HG03108 (cell line): ENCODE data around the gene TAF11L6.
"Not testable (repeated sequence)": the region's sequence is repeated elsewhere in the genome, so short reads cannot be mapped to it uniquely, and the experiment has no call there.

Source experiments
- ATAC-seq: cut with Tn5 transposase; IDR thresholded peaks from one replicate; pipeline ENCODE4 v1.9.1; 2021; ENCODE audit warnings: moderate library complexity; ENCODE audit not compliant: unreplicated experiment

The TAF11L6 gene

GRCh38 chr5:17528369-17528768 lies at the start of gene TAF11L6:
Gene TAF11L6, plus strand, starts transcription at chr5:17528669.
- not testable (repeated sequence) for ATAC-seq

GRCh38 chr5:17481378-17481777 lies 47.1 kb upstream of the TAF11L6 start:
- ATAC-seq: no peak

- no peak for ATAC-seq
Observed at GRCh38 chr5:17482790-17483189, 45.7 kb upstream of the TAF11L6 start.

DNA sequence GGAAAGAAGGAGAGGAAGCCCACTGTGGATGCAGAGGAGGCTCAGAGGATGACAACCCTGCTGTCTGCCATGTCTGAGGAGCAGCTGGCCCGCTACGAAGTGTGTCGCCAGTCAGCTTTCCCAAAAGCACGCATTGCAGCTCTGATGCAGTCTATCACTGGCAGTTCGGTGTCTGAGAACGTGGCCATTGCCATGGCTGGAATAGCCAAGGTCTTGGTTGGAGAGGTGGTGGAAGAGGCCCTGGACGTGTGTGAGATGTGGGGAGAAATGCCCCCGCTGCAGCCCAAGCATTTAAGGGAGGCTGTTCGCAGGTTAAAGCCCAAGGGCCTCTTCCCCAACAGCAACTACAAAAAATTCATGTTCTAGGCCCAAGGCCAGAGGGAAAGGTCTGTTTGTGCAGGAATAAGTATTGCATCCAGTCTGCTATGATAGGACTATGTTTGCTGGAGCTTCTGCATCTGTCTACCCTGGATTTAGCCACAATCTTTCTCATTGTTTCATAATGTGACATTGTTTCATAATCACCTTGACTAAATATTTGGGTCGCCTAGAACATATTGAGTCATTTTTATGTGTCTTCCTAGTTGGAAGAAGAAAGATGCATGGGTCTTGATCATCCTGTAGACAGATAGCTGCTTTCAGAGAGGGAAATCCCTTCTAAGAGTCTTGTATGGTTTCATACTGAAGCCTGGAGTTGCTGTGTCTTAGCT lies 41.9 kb upstream of the TAF11L6 start:
- ATAC-seq: not testable (repeated sequence)

GRCh38 chr5:17487174-17487512 lies 41.3 kb upstream of the TAF11L6 start:
- no peak for ATAC-seq

DNA sequence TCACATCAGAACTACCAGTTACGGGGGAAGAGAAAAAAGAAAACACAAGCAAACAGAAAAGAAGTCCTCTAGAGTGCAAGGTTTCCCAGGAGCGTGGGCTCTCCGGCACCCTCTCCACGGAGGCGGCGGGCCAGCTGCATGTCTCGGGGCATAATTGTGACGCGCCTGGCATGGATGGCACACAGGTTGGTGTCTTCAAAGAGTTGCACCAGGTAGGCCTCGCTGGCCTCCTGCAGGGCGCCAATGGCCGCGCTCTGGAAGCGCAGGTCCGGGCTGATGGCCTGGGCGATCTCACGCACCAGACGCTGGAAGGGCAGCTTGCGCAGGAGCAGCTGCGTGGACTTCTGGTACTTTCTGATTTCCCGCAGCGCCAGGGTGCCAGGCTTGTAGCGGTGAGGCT lies 37.2 kb upstream of the TAF11L6 start:
- not testable (repeated sequence) for ATAC-seq

DNA sequence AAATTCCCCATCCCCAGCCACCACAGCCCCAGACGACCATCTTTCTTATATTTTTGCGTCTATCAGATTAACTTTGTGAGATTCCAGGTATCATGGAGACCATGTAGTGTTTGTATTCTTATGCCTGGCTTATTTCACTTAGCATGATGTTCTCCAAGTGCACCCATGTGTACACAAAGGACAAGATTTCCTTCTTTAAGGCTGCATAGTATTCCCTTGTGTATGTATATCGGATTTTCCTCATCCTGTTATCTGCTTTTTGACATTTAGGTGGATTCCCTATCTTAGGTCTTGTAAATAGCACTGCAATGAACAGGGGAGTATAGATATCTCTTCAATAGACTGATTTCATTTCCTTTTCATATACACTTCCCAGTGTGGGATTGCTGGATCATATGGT lies 35.7 kb upstream of the TAF11L6 start:
- no peak for ATAC-seq

- no peak for ATAC-seq
Observed at GRCh38 chr5:17497446-17497845, 31.0 kb upstream of the TAF11L6 start.

DNA sequence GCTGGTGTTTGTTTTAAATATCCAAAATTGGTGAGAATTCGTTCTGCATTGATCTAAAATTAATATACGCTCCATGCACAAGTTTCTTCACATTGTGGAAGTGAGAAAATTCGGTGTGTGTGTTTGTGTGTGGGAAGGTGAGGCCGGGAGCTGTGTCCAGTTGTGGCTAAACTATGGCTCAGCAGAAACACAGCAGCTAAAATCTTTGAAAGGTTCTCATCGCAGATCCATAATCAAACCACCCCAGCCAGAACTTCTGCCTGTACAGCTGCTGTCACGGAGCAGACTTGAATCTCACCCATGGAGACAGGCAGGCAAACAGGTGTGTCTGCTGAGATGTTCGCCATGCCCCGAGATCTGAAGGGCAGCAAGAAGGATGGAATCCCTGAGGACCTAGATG lies 30.5 kb upstream of the TAF11L6 start, which contains the start of gene TAF11L2:
Gene TAF11L2 (plus strand): TSS at position 301 of the 400 bp plus-strand sequence.
- ATAC-seq: not testable (repeated sequence)

- no peak for ATAC-seq
Observed at GRCh38 chr5:17511775-17512325, 16.6 kb upstream of the TAF11L6 start.

- ATAC-seq: not testable (repeated sequence)
Observed at GRCh38 chr5:17517526-17517925, 10.9 kb upstream of the TAF11L6 start.

GRCh38 chr5:17518067-17518466 lies 10.4 kb upstream of the TAF11L6 start, which contains the start of gene TAF11L3:
Gene TAF11L3, plus strand, starts transcription at chr5:17518367.
- ATAC-seq: not testable (repeated sequence)

- not testable (repeated sequence) for ATAC-seq
Observed at GRCh38 chr5:17519508-17519907, 9.0 kb upstream of the TAF11L6 start.

DNA sequence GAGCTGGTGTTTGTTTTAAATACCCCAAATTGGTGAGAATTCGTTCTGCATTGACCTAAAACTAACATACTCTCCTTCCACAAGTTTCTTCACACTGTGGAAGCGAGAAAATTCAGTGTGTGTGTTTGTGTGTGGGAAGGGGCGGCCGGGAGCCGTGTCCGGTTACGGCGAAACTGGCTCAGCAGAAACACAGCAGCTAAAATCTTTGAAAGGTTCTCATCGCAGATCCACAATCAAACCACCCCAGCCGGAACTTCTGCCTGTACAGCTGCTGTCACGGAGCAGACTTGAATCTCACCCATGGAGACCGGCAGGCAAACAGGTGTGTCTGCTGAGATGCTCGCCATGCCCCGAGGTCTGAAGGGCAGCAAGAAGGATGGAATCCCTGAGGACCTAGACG lies 7.0 kb upstream of the TAF11L6 start, which contains the start of gene TAF11L4:
Gene TAF11L4 (plus strand): TSS at position 301 of the 400 bp plus-strand sequence.
- not testable (repeated sequence) for ATAC-seq

- ATAC-seq: not testable (repeated sequence)
Observed at GRCh38 chr5:17524935-17525334, 3.5 kb upstream of the TAF11L6 start, which contains the start of gene TAF11L5. Gene TAF11L5, plus strand, starts transcription at chr5:17525235.

GRCh38 chr5:17526504-17526903 lies 2.0 kb upstream of the TAF11L6 start:
- not testable (repeated sequence) for ATAC-seq
